ENCODE data around the gene RABEPK. TPM values are rescaled to one million over a fixed set of nuclear protein-coding genes. Genes with fewer than 3 reads are reported as not detected.

RABEPK gene
- total and polyA plus RNA-seq, 2 of the 4 experiments (the other 2 are of a cell fraction) = 43.9 to 59.7 TPM

DNA sequence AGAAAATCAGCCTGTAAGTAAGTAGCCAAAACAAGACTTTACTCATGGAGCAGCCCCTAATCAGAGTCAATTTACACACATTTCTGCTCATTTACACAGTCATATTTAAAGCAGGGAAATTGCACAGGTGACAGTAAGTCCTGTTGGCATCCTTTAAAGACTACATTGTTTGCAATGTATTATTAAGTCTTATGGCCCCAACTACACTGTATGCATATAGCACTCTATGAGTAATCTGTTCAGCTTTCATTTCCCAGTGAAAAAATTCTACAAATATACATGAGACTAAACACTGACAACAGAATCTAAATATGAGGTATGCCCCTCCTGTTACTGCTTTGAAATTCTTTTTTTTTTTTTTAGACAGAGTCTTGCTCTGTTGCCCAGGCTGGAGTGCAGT, 30.4 kb upstream of the RABEPK start:
- peak; percentile 79 for ATAC-seq (ENCODE audit: low read depth)
- peaks cover 6% of the 10 kb centered on the region; the same call in 1 of the 2 replicates for H4K20me1 ChIP-seq (ENCODE audit: insufficient read depth, low read length)
- CTCF ChIA-PET = interaction anchor here (0.6 to 1.0 kb wide), 4 partner anchors 8 to 80 kb away, joined by 3 to 6 read pairs (median 4); no protein-coding TSS in a partner anchor
- no peak overlapping the region for H2BK120ac ChIP-seq (ENCODE audit: low read depth, low read length)
- H2AK5ac ChIP-seq (ENCODE audit: low read depth, low read length) = no peak overlapping the region
- TF ChIP-seq MAZ (IDR thresholded peaks at IDR 0.05; ENCODE audit: borderline replicate concordance, low read depth, low read length) = no peak
- no peak for TF ChIP-seq FOS (IDR thresholded peaks at IDR 0.05; ENCODE audit: low read depth, low read length)
- TF ChIP-seq, protein P1, sequence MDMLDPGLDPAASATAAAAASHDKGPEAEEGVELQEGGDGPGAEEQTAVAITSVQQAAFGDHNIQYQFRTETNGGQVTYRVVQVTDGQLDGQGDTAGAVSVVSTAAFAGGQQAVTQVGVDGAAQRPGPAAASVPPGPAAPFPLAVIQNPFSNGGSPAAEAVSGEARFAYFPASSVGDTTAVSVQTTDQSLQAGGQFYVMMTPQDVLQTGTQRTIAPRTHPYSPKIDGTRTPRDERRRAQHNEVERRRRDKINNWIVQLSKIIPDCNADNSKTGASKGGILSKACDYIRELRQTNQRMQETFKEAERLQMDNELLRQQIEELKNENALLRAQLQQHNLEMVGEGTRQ (IDR thresholded peaks at IDR 0.05; ENCODE audit: low read depth, low read length) = no peak
- no peak for TF ChIP-seq RFX5 (IDR thresholded peaks at IDR 0.05; ENCODE audit: low read depth, low read length)
- TF ChIP-seq POLR2A (IDR thresholded peaks at IDR 0.05; ENCODE audit: low read depth, low read length) = no peak
- TF ChIP-seq NFE2L2 (IDR thresholded peaks at IDR 0.05; ENCODE audit: low read depth, low read length) = no peak
- TF ChIP-seq RAD21 (IDR thresholded peaks at IDR 0.05; ENCODE audit: low read length) = no peak
- TF ChIP-seq RCOR1 (IDR thresholded peaks at IDR 0.05; ENCODE audit: insufficient replicate concordance, low read length) = no peak
- TF ChIP-seq, protein P2, sequence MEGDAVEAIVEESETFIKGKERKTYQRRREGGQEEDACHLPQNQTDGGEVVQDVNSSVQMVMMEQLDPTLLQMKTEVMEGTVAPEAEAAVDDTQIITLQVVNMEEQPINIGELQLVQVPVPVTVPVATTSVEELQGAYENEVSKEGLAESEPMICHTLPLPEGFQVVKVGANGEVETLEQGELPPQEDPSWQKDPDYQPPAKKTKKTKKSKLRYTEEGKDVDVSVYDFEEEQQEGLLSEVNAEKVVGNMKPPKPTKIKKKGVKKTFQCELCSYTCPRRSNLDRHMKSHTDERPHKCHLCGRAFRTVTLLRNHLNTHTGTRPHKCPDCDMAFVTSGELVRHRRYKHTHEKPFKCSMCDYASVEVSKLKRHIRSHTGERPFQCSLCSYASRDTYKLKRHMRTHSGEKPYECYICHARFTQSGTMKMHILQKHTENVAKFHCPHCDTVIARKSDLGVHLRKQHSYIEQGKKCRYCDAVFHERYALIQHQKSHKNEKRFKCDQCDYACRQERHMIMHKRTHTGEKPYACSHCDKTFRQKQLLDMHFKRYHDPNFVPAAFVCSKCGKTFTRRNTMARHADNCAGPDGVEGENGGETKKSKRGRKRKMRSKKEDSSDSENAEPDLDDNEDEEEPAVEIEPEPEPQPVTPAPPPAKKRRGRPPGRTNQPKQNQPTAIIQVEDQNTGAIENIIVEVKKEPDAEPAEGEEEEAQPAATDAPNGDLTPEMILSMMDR (conservative IDR thresholded peaks at IDR 0.05; ENCODE audit: low read depth, low read length) = no peak
- no peak for TF ChIP-seq BHLHE40 (IDR thresholded peaks at IDR 0.05; ENCODE audit: low read depth, low read length)
- TF ChIP-seq CHD1 (IDR thresholded peaks at IDR 0.05; ENCODE audit: low read depth, low read length) = no peak
- no peak for TF ChIP-seq CEBPB (IDR thresholded peaks at IDR 0.05; ENCODE audit: low read depth, low read length)
- no peak for TF ChIP-seq MAFK (IDR thresholded peaks at IDR 0.05; ENCODE audit: low read depth, low read length)
- no peak for TF ChIP-seq SMC3 (IDR thresholded peaks at IDR 0.05; ENCODE audit: low read depth, low read length)
- TF ChIP-seq, protein P3, sequence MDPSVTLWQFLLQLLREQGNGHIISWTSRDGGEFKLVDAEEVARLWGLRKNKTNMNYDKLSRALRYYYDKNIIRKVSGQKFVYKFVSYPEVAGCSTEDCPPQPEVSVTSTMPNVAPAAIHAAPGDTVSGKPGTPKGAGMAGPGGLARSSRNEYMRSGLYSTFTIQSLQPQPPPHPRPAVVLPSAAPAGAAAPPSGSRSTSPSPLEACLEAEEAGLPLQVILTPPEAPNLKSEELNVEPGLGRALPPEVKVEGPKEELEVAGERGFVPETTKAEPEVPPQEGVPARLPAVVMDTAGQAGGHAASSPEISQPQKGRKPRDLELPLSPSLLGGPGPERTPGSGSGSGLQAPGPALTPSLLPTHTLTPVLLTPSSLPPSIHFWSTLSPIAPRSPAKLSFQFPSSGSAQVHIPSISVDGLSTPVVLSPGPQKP (IDR thresholded peaks at IDR 0.05; ENCODE audit: borderline replicate concordance, low read depth, low read length) = no peak
- no peak for TF ChIP-seq MXI1 (IDR thresholded peaks at IDR 0.05; ENCODE audit: borderline replicate concordance, low read depth, low read length)
- H2BK15ac ChIP-seq (ENCODE audit: low read depth, low read length) = no peak overlapping the region
- H3K56ac ChIP-seq (ENCODE audit: extremely low read depth, insufficient read depth, low read length) = no peak overlapping the region
- H3K27me3 ChIP-seq (ENCODE audit: control insufficient read depth, insufficient read depth, low read length) = no peaks in the 10 kb centered on the region
- no peak overlapping the region for H3K14ac ChIP-seq (replicated peaks; ENCODE audit: low read depth, low read length)
- H3K4me3 ChIP-seq (ENCODE audit: insufficient read depth, low read depth, low read length) = no peak overlapping the region
- no peak overlapping the region for H3K18ac ChIP-seq (ENCODE audit: low read depth, low read length)
- no peak overlapping the region for H4K5ac ChIP-seq (ENCODE audit: low read depth, low read length)
- no peaks in the 10 kb centered on the region for H3K9me3 ChIP-seq (ENCODE audit: control insufficient read depth, insufficient read depth, low read length)
- dilution Hi-C loops (cut with HindIII; ENCODE audit: low sequenced_read_pairs, unreplicated experiment) (no loop called here), in situ Hi-C loops (cut with MboI; ENCODE audit: low sequenced_read_pairs) (no loop called here), intact Hi-C loops (cut with micrococcal nuclease) (no loop called here)
- H3K36me3 ChIP-seq (ENCODE audit: control insufficient read depth, insufficient read depth, low read length) = peaks cover 2% of the 10 kb centered on the region; the same call in 1 of the 2 replicates
- no peak overlapping the region for H3K9ac ChIP-seq (ENCODE audit: low read depth, low read length)
- no peak overlapping the region for H3K23ac ChIP-seq (ENCODE audit: low read depth, low read length)
- peak; percentile 50 for DNase-seq
- H3K4me2 ChIP-seq (ENCODE audit: low read depth, low read length) = no peak overlapping the region
- no peak overlapping the region for H2AK9ac ChIP-seq (replicated peaks; ENCODE audit: low read depth, low read length, poor library complexity)
- POLR2A ChIA-PET (ENCODE audit: unreplicated experiment) = no interaction called here
- H3K4ac ChIP-seq (ENCODE audit: low read depth, low read length) = no peak overlapping the region
- H3K27ac ChIP-seq (ENCODE audit: insufficient read depth, low read length) = no peak overlapping the region
- no TSS peak for BruUV-seq (replicated peaks)
- no peak overlapping the region for H2AFZ ChIP-seq (replicated peaks; ENCODE audit: low read length, poor library complexity)
- H2BK20ac ChIP-seq (ENCODE audit: low read depth, low read length) = no peak overlapping the region
- H3K9me1 ChIP-seq (ENCODE audit: insufficient read depth, low read length) = peaks cover 6% of the 10 kb centered on the region; the same call in 1 of the 2 replicates
- no peak overlapping the region for H2BK5ac ChIP-seq (ENCODE audit: low read depth, low read length, poor library complexity, severe bottlenecking)
- no peak overlapping the region for H4K91ac ChIP-seq (ENCODE audit: insufficient read depth, low read depth, low read length)
- H3K4me1 ChIP-seq (ENCODE audit: control insufficient read depth, insufficient read depth, low read length) = peaks cover 15% of the 10 kb centered on the region
- H4K8ac ChIP-seq (ENCODE audit: low read depth in 2 of 2, low read length in 2 of 2) = no peak overlapping the region
- H3K79me1 ChIP-seq (ENCODE audit: low read depth in 1 of 2, low read length in 2 of 2) = peaks cover 34 to 75% of the 10 kb centered on the region in 2 experiments
